H1 (cell line): Measurements from ENCODE around the gene RHOXF2. TPM values are rescaled to one million over a fixed set of nuclear protein-coding genes. Genes with fewer than 3 reads are reported as not detected.
A peak's percentile ranks its signal among the peaks of the same experiment; 100 is the strongest.
"Not testable (repeated sequence)": the region's sequence is repeated elsewhere in the genome, so short reads cannot be mapped to it uniquely, and the experiment has no call there.

Experiments used
- CTCF ChIA-PET: fragments of 300-600 bp; sonication (Branson Sonifier 250); formaldehyde crosslinking; loops from one replicate; lab custom pipeline; 2021; ENCODE audit not compliant: partially characterized antibody; lab: Charles Lee
- POLR2A ChIA-PET: fragments of 300-600 bp; sonication (Branson Sonifier 250); formaldehyde crosslinking; loops from one replicate; lab custom pipeline; 2021; ENCODE audit warnings: inconsistent platforms; ENCODE audit not compliant: partially characterized antibody; lab: Charles Lee
- DNase-seq, 2 experiments: peaks; one replicate each; pipeline versions ENCODE4 v3.0.0 to v3.0.0-alpha.2; 2010 to 2022; ENCODE audit warnings: low spot score in 2 of 2, low read depth in 1 of 2, mixed read lengths in 1 of 2
- FAIRE-seq: peaks from 2 replicates; lab custom pipeline; 2011; peaks lifted over from hg19 to GRCh38; lab: Jason Lieb, UNC
- H2AFZ ChIP-seq: 2 replicates; pipeline ENCODE4 v1.8.1; 2012; ENCODE audit warnings: low read length, inconsistent platforms
- H2AK5ac ChIP-seq: 2 replicates; pipeline ENCODE4 v1.6.1; 2013; ENCODE audit warnings: low read depth, low read length
- H2BK120ac ChIP-seq: replicated peaks from 2 replicates; pipeline ENCODE3; 2013; ENCODE audit warnings: low read depth, low read length, inconsistent platforms
- H2BK12ac ChIP-seq: 2 replicates; pipeline ENCODE4 v1.6.1; 2013; ENCODE audit warnings: low read depth, low read length
- H2BK15ac ChIP-seq: 2 replicates; pipeline ENCODE4 v1.6.1; 2013; ENCODE audit warnings: low read length
- H2BK20ac ChIP-seq: 2 replicates; pipeline ENCODE4 v1.6.1; 2013; ENCODE audit warnings: low read length
- H2BK5ac ChIP-seq: 2 replicates; pipeline ENCODE4 v1.6.1; 2013; ENCODE audit warnings: low read depth, low read length
- H3K14ac ChIP-seq: 2 replicates; pipeline ENCODE4 v1.6.1; 2013; ENCODE audit warnings: inconsistent platforms; ENCODE audit not compliant: insufficient read length
- H3K18ac ChIP-seq: 2 replicates; pipeline ENCODE4 v1.6.1; 2013; ENCODE audit warnings: low read length; ENCODE audit errors: extremely low read depth
- H3K23ac ChIP-seq: 2 replicates; pipeline ENCODE4 v1.6.1; 2013; ENCODE audit warnings: inconsistent platforms; ENCODE audit not compliant: insufficient read length
- H3K23me2 ChIP-seq: 2 replicates; pipeline ENCODE4 v1.6.1; 2013; ENCODE audit warnings: low read depth, low read length
- H3K27ac ChIP-seq: 2 replicates; pipeline ENCODE4 v1.6.1; 2011; ENCODE audit warnings: low read depth, low read length, inconsistent platforms
- H3K27me3 ChIP-seq, 4 experiments: replicated peaks in 1 of 4; 1 replicate in 1 of 4; 2 replicates in 3 of 4; pipeline versions ENCODE4 v1.6.1 to v1.8.1; 2011 to 2013; ENCODE audit warnings: low read length in 3 of 4, mild to moderate bottlenecking in 3 of 4, inconsistent platforms in 2 of 4, mixed read lengths in 2 of 4, moderate library complexity in 1 of 4; ENCODE audit not compliant: control insufficient read depth in 3 of 4, insufficient read depth in 3 of 4; ENCODE audit errors: extremely low read depth in 1 of 4
- H3K36me3 ChIP-seq, 4 experiments: 2 replicates each; pipeline versions ENCODE4 v1.6.1 to v1.8.1; 2011 to 2013; ENCODE audit warnings: mild to moderate bottlenecking in 4 of 4, low read length in 3 of 4, moderate library complexity in 2 of 4, control low read depth in 1 of 4, inconsistent platforms in 1 of 4; ENCODE audit not compliant: insufficient read depth in 4 of 4, control insufficient read depth in 2 of 4
- H3K4ac ChIP-seq: replicated peaks from 2 replicates; pipeline ENCODE3; 2013; ENCODE audit warnings: low read length, low read depth, mixed read lengths, inconsistent platforms; ENCODE audit not compliant: insufficient read length
- H3K4me1 ChIP-seq, 4 experiments: replicated peaks in 1 of 4; 1 replicate in 1 of 4; 2 replicates in 3 of 4; pipeline versions ENCODE4 v1.6.1 to v1.8.1; 2011 to 2013; ENCODE audit warnings: low read length in 3 of 4, inconsistent platforms in 2 of 4, mixed read lengths in 1 of 4; ENCODE audit not compliant: insufficient read depth in 4 of 4, control insufficient read depth in 3 of 4
- H3K4me2 ChIP-seq, 2 experiments: 2 replicates each; pipeline versions ENCODE4 v1.6.1 to v1.8.1; 2011 to 2013; ENCODE audit warnings: low read depth in 2 of 2, low read length in 2 of 2, control low read depth in 1 of 2, inconsistent platforms in 1 of 2, mild to moderate bottlenecking in 1 of 2; ENCODE audit not compliant: insufficient read depth in 1 of 2
- H3K4me3 ChIP-seq, 4 experiments: fragments of 200-600, 300-600 bp in 1 of 4; sonication (generic), shearing (Covaris generic), sonication (Bioruptor Twin) in 1 of 4; 2 replicates each; pipeline versions ENCODE4 v1.5.1 to v1.8.1; 2011 to 2016; ENCODE audit warnings: low read length in 4 of 4, low read depth in 3 of 4, control low read depth in 2 of 4, inconsistent platforms in 2 of 4, mild to moderate bottlenecking in 2 of 4, mixed read lengths in 1 of 4, moderate library complexity in 1 of 4; ENCODE audit not compliant: insufficient read depth in 2 of 4; ENCODE audit errors: extremely low read depth in 1 of 4
- H3K56ac ChIP-seq: replicated peaks from 2 replicates; pipeline ENCODE3; 2013; ENCODE audit warnings: low read depth, mild to moderate bottlenecking, mixed read lengths, low read length, inconsistent platforms; ENCODE audit not compliant: insufficient read length
- H3K79me1 ChIP-seq: 2 replicates; pipeline ENCODE4 v1.6.1; 2013; ENCODE audit warnings: low read depth, low read length, control low read depth
- H3K79me2 ChIP-seq, 2 experiments: 2 replicates each; pipeline versions ENCODE4 v1.6.1 to v1.8.1; 2012 to 2013; ENCODE audit warnings: low read length in 2 of 2, mild to moderate bottlenecking in 2 of 2, inconsistent platforms in 1 of 2; ENCODE audit not compliant: insufficient read depth in 2 of 2, control insufficient read depth in 1 of 2
- H3K9ac ChIP-seq, 4 experiments: replicated peaks in 1 of 4; 1 replicate in 1 of 4; 2 replicates in 3 of 4; pipeline versions ENCODE4 v1.6.1 to v1.8.1; 2011 to 2013; ENCODE audit warnings: low read depth in 3 of 4, low read length in 3 of 4, control low read depth in 2 of 4, mild to moderate bottlenecking in 2 of 4, moderate library complexity in 2 of 4, inconsistent platforms in 1 of 4; ENCODE audit errors: extremely low read depth in 1 of 4
- H3K9me3 ChIP-seq, 2 experiments: 2 replicates each; pipeline versions ENCODE4 v1.6.1 to v1.8.1; 2012 to 2013; ENCODE audit warnings: mild to moderate bottlenecking in 2 of 2, moderate library complexity in 2 of 2, control low read depth in 1 of 2, inconsistent platforms in 1 of 2, low read depth in 1 of 2, low read length in 1 of 2, mixed read lengths in 1 of 2; ENCODE audit not compliant: insufficient read depth in 2 of 2
- H4K20me1 ChIP-seq, 2 experiments: replicated peaks in 1 of 2; 2 replicates each; pipeline versions ENCODE3 to v1.8.1; 2011 to 2013; ENCODE audit warnings: inconsistent platforms in 2 of 2, low read length in 2 of 2, mild to moderate bottlenecking in 1 of 2; ENCODE audit not compliant: insufficient read depth in 2 of 2, control insufficient read depth in 1 of 2
- H4K5ac ChIP-seq: 2 replicates; pipeline ENCODE4 v1.6.1; 2013; ENCODE audit warnings: low read length, low read depth, mixed read lengths, inconsistent platforms; ENCODE audit not compliant: insufficient read length
- H4K8ac ChIP-seq: 2 replicates; pipeline ENCODE4 v1.8.0; 2013; ENCODE audit warnings: mild to moderate bottlenecking, moderate library complexity, low read length, inconsistent platforms; ENCODE audit not compliant: insufficient read depth; ENCODE audit errors: extremely low read depth
- H4K91ac ChIP-seq: replicated peaks from 2 replicates; pipeline ENCODE3; 2013; ENCODE audit warnings: low read length, mixed read lengths, inconsistent platforms; ENCODE audit not compliant: insufficient read length
- WGBS, 2 experiments: shearing (Covaris generic) in 1 of 2; methylation state at CpG; one replicate each; pipeline versions ENCODE4 v1.1.6 to v1.1.7; 2013 to 2015; ENCODE audit warnings: low lambda C conversion rate in 2 of 2, mixed read lengths in 2 of 2, inconsistent platforms in 1 of 2, low coverage in 1 of 2, missing lambda C conversion rate in 1 of 2; ENCODE audit not compliant: insufficient replicate concordance in 2 of 2, insufficient coverage in 1 of 2, insufficient read length in 1 of 2; ENCODE audit errors: extremely low coverage in 1 of 2, missing lambda C conversion rate in 1 of 2; 5-methylcytosine and 5-hydroxymethylcytosine counted together
- polyA plus RNA-seq, 7 experiments: library from polyadenylated mRNA; depleted of rRNA in 3 of 7; stranded (reverse) in 5 of 7; unstranded in 2 of 7; fragments of >200 nt in 5 of 7; fragments of 200-250 nt in 2 of 7; gene quantifications; 1 replicate in 5 of 7; 2 replicates in 1 of 7; 4 replicates in 1 of 7; pipeline versions ENCODE4 v1.2.1 to v1.2.3, GENCODE V29; 2011 to 2013; ENCODE audit warnings: missing spikeins in 2 of 7, mixed read lengths in 2 of 7
- total RNA-seq: library from RNA; stranded (reverse); fragmentation: NEBNext Ultra II Directional; extraction: Animal tissue kit (Norgen Biotek cat#: 25700); gene quantifications from 2 replicates; pipeline ENCODE4 v1.2.1, GENCODE V29; 2021

Gene RHOXF2
- total and polyA plus RNA-seq, 2 of the 8 experiments (the other 6 are each of a cell fraction or from before 2014, with no cell fraction given), result not detected

GRCh38 chrX:120195786-120196185 is 37.4 kb downstream of the RHOXF2 start:
- CTCF ChIA-PET, H3K4ac ChIP-seq, H4K8ac ChIP-seq, H4K5ac ChIP-seq, H2BK20ac ChIP-seq, H2BK12ac ChIP-seq, H3K4me3 ChIP-seq, POLR2A ChIA-PET, H3K27ac ChIP-seq, H2AK5ac ChIP-seq, H3K23me2 ChIP-seq, H3K27me3 ChIP-seq, DNase-seq, H3K79me2 ChIP-seq, H3K23ac ChIP-seq, H3K4me2 ChIP-seq, H4K20me1 ChIP-seq, H3K36me3 ChIP-seq, H3K9ac ChIP-seq, H4K91ac ChIP-seq, H3K9me3 ChIP-seq, H2BK5ac ChIP-seq, H2AFZ ChIP-seq, H3K4me1 ChIP-seq, H3K18ac ChIP-seq, H3K56ac ChIP-seq, H3K14ac ChIP-seq, H2BK120ac ChIP-seq, H3K79me1 ChIP-seq, H2BK15ac ChIP-seq: not testable (repeated sequence)
- FAIRE-seq, result peak; percentile 65
- no CpG with 5 or more reads among the region's 6 CpGs for WGBS, 2 experiments

GRCh38 chrX:120196626-120197283 is 38.3 kb downstream of the RHOXF2 start:
- H2BK12ac ChIP-seq, H3K23me2 ChIP-seq, H3K56ac ChIP-seq, H4K20me1 ChIP-seq, H3K4me1 ChIP-seq, H3K4ac ChIP-seq, H4K91ac ChIP-seq, DNase-seq, POLR2A ChIA-PET, H4K5ac ChIP-seq, H2BK15ac ChIP-seq, H3K79me2 ChIP-seq, H2AFZ ChIP-seq, H2AK5ac ChIP-seq, H3K27ac ChIP-seq, H3K36me3 ChIP-seq, H3K18ac ChIP-seq, H3K9me3 ChIP-seq, H3K4me3 ChIP-seq, H2BK120ac ChIP-seq, H3K9ac ChIP-seq, H2BK5ac ChIP-seq, H2BK20ac ChIP-seq, H3K4me2 ChIP-seq, H3K23ac ChIP-seq, H3K14ac ChIP-seq, H3K79me1 ChIP-seq, H3K27me3 ChIP-seq, H4K8ac ChIP-seq, CTCF ChIA-PET: not testable (repeated sequence)
- FAIRE-seq, result peak; percentile 100
- WGBS, 2 experiments, result no CpG with 5 or more reads among the region's 8 CpGs
